ENCODE results near the gene BPGM.
"Not testable (repeated sequence)": the region's sequence is repeated elsewhere in the genome, so short reads cannot be mapped to it uniquely, and the experiment has no call there.

Gene BPGM

DNA sequence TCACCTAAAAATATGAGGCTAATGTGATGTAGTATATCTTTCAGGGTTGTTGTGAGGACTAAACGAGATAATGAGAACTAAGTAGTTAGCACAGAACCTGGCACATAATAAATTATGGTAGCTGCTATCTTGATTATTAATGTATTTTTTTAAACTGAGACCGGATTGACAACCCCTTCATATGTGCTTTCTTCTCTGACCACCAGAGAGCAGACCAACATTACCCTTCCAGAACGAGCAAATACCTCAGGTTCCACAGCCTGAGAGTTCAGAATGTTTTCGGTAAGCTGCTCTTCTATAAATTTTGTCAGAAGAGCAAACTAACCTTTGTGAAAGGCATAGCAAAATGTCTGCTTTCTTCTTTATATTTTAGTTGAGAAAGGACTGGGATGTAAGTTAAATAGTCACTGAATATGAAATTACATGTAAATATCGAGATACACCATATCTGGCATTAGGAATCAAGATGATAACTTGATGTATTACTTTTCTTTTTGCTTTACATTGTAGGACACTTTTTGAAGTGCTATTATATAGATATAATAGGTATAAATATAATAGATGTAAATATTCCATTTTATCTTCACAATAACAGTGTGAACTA lies 13.6 kb upstream of the BPGM start:
- peak; percentile 14 for DNase-seq

DNA sequence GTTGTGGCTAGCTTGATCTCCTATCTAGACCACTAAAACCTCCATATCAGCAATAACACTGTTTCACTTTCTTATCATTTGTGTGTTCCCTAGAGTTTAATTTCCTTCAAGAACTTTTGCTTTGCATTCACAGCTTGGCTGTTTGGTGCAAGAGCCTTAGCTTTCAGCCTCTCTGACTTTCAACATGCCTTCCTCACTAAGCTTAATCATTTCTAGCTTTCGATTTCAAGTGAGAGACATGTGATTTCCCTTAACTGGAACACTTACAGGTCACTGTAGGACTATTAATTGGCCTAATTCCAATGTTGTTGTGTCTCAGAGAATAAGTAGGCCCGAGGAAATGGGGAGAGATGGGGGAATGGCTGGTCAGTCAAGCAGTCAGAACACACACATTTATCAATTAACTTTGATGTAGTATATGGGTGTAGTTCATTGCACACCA lies 10.6 kb upstream of the BPGM start:
- no peak for DNase-seq

DNA sequence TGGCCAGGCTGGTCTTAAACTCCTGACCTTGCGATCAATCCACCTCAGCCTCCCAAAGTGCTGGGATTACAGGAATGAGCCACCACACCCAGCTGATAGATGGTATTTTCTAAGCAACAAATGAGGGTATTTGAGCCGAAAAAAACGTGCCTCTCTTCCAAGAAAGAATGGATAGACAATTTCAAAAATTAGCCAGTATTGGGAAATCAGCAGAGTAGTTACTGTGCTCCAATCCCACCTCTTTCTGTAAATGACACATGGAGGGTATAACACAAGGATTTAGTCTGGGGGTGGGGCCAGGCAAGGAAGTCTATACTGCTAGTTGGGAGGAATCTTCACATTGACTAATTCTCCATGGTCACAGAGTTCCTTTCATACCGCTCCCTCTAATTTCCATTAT lies 9.2 kb upstream of the BPGM start:
- no peak for DNase-seq

DNA sequence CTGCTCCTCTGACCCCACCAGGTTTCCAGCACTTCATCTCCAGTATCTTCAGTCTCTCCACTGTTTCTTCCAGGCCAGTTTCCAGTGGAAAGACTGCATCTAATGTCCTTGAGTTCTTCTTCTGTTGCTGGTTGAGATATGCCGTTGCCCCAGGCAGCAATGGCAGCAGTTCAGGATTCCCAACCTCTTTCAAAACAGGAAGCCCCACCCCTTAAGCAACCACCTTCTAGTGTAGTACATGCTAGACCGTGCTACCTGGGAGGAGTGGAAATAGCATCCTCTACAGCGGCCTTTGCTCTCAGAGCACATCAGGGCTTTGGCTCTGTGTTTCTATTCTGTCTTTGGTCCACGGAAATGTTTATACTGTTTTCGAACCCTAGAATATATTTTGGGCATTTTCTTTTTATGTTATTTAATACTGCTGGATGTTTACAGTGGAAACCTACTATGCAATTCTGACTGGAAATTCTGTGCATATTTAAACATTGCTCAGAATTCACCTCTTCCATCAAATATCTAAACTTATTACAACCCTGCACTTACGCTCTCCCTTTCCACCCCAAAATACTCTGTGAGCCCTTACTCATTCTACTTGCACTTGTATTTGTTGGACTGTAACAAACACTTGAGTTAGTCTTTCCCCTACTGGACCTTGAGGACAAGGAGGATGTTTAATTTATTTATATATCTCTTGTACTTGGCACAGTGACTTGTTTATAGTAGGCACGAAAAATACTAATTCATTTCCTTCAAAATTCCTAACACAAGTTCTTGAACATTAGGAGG lies 8.5 kb upstream of the BPGM start:
- DNase-seq, result no peak

DNA sequence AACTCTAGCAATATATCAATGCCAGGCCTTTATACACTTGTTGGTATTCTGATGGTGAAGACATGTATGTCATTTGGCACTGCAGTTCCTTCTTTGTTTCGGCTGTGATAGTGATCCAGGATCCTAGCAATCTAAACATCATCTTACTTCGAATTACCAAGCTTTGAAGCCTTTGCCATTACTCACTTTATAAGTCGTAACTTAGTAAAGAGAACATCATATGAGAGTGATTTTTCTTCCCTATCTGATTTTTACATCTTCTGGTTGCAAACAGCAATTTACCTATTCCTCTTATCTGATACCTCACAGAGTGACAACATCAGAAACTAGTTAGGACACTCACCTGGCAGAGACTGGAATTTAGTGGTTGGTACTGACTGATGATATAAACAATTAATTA lies 7.6 kb upstream of the BPGM start:
- no peak for DNase-seq

DNA sequence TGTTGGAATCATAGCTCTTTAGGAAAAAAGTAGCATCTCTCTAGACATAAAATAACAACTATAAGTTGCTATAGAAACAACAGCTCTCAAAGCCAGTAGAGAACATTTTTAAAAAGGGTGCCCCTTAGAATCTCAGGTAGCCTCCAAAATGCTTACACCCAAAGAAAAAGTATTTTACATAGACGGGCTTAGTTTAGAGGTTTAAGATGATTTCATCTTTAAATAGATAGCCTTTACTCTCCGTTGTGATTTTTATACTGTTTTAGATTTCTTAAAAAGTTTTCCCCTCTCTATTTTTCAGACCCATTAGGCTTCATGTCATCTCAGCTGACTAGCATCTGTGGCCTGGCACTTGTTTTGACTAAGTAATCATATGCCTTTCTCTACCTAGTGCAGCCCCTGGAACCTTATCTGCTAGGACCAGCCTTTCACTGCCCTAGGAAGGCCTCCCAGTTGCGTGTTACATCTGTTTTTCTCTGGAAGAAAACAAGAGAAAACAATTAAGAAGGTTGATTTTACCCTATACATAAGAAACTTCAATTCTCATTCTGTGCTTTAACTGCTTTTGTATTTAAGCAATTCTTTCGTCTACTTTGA lies 6.9 kb upstream of the BPGM start:
- no peak for DNase-seq

DNA sequence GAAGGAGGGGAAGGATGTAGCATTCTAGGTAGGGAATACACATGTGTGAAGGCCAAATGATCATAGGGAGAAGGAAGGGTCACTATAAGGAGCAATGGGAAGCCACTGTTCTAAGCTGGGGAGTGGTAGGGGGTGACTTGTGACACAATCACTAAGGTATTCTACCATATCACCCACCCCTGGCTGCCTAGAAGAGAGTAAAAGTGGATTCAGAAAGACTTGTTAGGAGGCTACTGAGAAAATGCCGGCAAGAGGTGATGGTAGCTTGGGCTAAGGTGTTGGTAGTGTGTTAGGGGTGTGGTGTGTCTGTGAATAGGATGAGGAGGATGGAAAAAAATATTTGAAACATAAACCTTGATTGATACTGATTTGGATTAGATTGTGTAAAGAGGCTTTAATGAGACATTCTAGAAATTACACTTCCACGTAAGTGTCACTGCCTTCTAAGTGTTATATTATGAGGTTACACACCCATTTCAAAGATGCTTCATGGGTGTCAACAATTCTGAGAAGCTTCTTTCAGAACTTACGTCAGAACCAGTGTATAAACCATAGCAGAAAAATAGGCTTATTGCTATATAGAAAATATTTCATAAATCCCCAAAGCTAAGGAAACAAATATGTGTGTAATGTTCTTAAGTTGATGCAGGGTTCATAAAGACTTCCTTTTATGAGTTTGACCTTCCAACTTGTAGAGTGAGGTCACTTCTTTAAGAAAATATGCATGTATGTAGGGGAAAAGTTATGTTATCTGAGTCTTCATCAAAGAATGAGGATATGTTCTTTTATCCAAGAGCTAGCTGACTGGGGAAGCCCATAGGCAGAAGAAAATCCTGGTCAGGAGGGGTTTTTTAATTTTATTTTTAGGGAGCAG lies 5.6 kb upstream of the BPGM start:
- no peak for DNase-seq

DNA sequence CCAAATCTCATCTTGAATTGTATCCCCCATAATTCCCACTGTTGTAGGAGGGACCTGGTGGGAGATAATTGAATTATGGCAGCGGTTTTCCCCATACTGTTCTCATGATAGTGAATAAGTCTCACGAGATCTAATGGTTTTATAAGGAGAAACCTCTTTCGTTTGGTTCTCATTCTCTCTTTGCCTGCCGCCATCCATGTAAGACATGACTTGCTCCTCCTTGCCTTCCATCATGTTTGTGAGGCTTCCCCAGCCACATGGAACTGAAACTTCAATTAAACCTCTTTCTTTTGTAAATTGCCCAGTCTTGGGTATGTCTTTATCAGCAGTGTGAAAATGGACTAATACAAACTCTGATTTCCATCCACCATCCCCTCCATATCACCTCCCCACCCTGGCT lies 4.7 kb upstream of the BPGM start:
- DNase-seq, result not testable (repeated sequence)

DNA sequence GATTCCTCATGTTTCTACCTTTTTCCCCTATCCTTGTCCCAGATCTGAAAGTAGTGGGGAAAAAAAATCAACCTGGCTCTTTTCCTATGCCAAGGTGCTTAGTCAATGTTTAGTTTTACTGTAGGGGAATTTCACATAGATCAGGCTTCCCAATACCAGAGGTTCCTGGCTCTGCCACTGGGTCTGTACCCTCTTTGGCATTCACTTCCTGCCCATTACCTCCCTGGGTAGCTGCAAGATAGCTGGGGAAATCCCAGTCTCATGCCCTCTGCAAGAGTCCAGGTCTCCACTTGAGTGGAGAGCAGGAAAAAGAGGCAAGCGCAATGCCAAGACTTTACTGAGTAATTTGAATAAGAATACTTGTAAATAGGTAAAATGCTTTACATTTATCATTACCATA lies 3.5 kb upstream of the BPGM start:
- DNase-seq, result no peak

DNA sequence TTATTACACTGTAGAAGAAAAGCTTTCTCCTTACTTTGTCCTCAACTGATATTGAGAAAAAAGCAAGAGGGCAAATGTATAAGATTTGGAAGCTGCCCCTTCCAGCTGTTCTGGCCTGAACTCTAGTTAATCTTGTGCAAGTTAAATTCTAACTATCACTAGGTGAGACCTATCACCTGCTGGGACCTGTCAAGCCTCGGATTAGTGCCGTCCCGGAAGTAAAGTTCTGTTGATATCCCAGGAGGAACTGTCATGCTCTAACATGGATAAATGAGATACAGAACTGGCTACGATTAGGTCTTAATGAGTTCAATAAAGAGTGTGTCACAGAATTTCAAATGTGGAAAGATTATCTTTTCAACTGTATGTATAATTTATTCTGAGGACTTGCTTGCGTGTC lies 1.2 kb upstream of the BPGM start:
- no peak for DNase-seq

DNA sequence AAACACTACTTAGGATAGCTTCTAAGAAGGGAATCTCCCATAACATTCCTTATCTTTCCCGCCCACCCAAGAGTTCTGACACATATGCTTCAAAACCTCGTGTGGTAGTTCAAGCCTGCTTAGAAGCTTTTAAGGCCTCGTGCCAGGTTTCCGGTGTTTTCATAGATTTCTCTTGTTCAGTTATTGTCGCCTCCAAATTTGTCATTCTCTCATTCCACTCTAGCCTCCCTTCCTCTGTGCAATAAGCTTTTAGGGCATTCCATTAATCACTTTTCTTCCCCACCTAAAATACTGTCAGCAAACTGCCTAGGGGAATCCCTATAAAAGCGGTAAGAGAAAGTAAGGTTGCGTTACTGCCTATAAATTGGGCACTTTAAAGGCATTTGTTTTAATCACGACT lies 718 bp upstream of the BPGM start:
- no peak for DNase-seq

DNA sequence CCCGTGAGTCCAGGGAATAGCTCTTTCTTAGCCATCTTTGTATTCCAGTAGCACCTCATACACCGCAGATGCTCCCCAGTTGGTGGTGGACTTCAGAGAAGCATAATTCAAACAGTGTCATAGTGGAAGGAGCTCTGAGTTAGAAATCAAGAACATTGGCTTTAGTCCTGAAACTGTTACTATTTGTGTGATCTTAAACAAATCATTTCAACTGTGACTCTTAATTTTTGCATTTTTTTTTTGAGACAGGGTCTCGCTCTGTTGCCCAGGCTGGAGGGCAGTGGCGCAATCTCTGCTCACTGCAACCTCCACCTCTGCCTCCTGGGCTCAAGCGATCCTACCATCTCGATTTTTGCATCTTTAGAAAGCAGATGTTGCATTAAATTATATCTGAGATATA lies 1.8 kb downstream of the BPGM start:
- DNase-seq, result no peak

DNA sequence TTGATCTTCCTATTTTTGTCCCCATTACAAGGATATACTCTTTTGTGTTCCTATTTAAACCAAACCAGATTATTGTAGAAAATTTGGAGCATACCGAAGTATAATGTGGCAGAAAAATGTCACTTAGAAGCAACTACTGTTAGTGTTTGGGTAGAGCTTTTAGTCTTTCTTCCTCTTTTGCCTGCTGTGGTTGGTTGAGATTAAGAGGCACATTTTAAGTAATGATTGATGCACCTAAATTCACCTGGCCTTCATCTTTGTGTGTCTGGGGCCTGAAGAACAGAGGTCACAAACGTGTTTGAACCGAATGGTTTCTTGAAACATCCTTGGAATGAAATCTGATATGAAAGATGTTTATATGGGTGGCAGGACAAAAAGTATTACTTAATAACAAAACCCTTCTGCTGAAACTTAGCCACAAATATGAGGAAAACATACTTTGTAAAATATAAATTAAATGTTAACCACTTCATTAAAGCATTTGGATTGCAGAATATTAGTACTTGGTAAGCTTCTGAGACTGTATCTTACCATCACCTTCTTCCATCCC lies 2.6 kb downstream of the BPGM start:
- DNase-seq, result no peak

DNA sequence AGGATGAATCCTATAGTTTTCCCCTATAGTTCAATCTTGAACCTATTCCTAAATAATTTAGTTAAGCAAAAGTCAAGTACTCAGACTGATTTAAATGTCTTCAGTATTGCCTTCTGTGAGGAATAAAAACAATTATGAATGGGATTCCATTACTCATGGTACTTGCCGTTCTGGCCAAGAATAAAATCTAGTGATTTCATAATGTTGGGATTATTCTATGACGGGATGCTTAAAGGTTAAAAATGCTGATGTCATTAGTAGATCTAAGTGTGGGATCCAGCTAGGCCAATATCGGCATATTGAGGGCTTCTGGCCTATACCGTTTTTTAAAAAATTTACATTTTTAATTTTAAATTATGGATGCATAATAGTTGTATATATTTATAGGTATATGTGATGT lies 5.3 kb downstream of the BPGM start:
- no peak for DNase-seq

DNA sequence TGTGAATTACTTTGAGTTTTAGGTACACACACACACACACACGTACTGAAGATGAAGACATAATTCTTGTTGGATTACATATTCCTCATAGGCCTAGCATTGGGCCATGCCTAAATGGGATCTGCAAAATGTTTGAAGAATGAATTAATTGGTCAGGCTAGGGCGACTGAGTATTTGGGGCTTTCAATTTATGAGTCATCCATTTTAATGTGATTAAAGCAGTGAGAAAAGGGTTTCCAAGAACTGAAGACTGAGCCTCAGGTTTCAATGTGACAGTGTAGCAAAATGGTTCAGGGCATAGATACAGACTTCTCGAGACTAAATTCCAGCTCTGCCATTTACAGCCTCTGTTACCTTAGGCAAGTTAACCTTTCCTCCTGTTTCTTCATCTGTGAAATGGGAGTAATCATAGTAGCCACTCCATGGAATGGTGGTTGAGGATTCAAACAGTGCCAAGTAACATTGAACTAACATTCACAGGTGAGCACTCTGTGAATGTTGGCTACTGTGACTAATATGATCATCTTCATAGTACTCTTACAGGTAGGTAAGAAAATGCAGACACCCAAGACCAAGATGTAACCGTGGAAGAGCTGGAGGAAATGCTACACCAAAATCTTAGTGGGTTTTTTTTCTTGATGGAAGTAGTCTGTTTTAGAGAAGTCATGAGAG lies 7.6 kb downstream of the BPGM start:
- no peak for DNase-seq

DNA sequence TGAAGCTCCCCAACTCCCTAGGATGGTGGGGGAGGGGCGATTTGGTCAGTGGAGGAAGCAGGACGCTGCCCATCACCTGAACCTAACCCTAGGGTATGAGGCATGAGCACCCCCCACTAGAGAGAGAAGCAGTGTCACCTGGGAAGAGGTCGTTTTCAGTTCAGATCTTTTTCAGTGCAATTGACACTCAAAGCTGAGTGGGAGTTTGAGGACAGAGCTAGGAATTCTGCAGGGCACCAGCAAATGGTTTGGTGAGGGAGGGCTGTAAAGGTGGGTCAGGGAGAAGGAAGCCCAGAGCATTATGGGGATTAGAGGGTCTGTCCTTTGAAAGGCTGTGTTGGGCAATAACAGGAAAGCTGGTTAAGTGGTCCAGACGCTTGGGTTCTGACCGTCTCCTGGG lies 10.9 kb downstream of the BPGM start:
- no peak for DNase-seq

DNA sequence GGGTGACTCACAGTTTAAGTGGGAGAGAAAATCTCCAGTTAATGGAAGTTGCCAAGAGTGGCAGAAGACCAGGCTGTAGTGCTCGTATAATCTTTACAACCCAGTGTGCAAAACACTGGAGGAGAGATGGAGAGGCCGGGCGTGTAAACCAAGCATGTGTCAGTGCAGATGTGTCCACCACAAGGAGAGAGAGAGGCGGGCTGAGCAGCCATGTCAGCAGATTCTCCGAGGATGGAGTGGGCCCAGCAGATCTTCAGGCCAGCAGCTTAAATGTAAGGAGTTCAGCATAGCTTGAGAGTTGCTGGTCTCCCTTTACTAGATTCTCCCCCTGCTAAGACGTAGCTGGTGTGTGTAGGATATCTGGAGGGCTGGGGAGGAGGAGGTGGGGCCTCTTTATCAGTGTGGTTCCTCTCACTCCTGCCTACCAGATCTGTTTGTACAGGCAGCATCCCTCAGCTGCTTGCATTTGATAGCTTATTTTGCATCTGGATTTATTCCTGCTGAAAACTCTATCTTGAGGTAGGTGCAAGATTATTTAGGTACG lies 13.7 kb downstream of the BPGM start:
- DNase-seq, result no peak

DNA sequence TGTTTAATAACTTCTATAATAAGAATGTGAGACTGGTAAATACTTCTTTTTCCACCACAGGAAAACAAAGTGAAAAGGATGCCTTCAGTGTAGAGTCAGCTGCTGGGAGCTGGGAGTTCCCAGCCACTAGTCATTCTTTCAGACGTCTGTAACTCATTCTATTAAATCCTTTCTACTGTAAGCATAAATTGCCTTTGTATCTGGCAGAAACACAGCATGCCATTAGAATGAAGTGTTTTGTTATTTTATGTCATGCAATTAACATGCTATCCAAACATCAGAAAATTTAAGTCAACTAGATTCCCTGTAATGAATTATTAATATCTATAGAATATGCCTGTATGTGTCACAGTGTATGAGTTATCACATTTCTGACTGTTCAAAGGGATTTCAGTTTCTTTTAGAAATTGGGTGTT lies 14.3 kb downstream of the BPGM start:
- no peak for DNase-seq

DNA sequence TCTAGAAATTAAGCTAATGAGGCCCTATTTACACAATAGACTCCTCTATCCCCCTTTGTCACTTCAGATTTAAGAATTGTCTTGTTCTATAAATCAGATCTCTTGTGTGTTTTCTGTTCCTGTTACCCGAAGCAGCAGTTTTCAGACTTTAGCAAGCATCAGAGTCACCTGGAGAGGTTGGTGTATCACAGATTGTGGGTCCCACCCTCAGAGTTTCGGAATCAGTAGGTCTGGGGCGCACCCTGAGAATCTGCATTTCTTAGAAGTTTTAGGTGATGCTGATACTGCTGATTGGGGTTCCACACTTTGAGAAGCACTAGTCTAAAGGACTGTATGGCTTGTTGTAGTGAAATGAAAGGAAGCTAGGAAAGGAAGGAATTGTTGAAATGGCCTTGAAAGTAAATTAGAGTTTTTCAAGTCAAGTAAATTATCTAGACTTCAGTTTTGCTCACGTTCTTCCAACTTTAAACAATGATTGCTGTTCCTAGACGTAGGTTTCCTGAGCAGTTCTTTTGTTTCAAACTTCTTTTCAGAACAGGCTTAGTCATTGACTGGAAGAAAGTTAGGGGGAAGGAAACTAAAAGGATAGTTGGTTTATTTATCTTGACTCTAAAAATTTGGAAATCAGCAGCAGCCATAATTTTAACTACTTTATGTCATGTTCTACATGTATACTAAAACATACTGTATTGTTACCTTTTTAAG lies 15.7 kb downstream of the BPGM start:
- DNase-seq, result no peak

DNA sequence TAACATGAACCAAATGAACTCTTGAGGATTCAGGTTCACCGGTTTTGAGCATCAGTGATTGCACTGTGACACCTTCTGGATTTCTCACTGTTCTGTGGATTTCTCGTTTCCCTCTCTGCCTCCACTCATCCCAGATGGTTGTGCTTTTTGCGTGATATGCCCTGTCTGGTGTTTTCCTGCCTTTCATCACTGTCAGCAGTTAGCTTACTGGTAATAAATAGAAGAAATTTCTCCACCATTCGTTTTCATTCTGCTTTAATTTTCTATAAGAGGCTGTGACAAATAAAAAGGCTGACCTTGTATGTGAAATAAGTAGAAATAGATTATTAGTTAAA lies 16.2 kb downstream of the BPGM start:
- DNase-seq, result no peak

DNA sequence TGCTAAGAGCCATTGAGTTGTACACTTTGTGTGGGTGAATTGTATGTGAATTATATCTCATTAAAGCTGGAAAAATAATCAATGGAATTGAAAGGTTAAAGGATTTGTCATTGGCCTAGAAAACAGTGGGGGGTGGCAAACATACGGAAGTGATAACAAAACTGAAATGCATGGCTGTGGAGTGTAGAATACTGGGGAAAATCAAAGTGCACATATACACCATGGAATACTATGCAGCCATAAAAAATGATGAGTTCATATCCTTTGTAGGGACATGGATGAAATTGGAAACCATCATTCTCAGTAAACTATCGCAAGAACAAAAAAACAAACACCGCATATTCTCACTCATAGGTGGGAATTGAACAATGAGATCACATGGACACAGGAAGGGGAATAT lies 18.4 kb downstream of the BPGM start:
- not testable (repeated sequence) for DNase-seq

DNA sequence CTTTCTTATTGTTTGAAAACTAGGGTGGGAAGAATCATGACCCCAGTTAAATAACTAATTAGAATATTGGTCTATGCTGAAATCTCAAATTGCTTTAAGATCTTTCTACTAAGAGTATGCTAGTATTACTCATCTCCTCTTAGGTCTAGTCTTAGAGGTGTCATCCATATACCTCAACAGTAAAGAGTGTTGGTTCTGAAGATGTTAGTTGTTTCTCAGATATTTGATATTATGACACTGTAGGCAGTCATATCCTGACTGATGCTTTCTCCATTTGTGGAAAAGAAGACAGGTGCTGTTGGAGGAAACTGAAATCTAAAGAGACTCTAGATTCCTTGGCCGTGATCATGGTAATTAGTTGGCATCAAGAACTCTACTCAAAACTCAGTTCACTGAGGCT lies 21.2 kb downstream of the BPGM start:
- DNase-seq, result no peak

Data from NCI-H748 treated with DMSO at 0.1 percent for 48 hours (cell line).